Hepatocyte (in vitro differentiated cells): ENCODE measurements around the gene TLK2.
"Not testable (repeated sequence)": the region's sequence is repeated elsewhere in the genome, so short reads cannot be mapped to it uniquely, and the experiment has no call there.

ENCODE experiments used
- EZH2 ChIP-seq: fragments of 200-600 bp; sonication (generic); IDR thresholded peaks from 2 replicates; pipeline ENCODE4 v1.6.1; 2016; ENCODE audit warnings: antibody characterized with exemption, mild to moderate bottlenecking, borderline replicate concordance
- EZH2phosphoT487 ChIP-seq: fragments of 200-600 bp; sonication (generic); IDR thresholded peaks from one replicate; pipeline ENCODE4 v1.6.1; 2018; ENCODE audit warnings: antibody characterized with exemption, mild to moderate bottlenecking, low read depth, moderate library complexity; ENCODE audit not compliant: unreplicated experiment, severe bottlenecking
- TF ChIP-seq, protein P1 (sequence below): fragments of 200-600 bp; sonication (generic); IDR thresholded peaks from 2 replicates; pipeline ENCODE4 v1.5.1; 2016; ENCODE audit warnings: antibody characterized with exemption, mild to moderate bottlenecking; ENCODE audit not compliant: poor library complexity

GRCh38 chr17:62525317-62525716, 46.7 kb downstream of the TLK2 start:
- not testable (repeated sequence) for TF ChIP-seq EZH2, EZH2phosphoT487
- TF ChIP-seq, protein P1, sequence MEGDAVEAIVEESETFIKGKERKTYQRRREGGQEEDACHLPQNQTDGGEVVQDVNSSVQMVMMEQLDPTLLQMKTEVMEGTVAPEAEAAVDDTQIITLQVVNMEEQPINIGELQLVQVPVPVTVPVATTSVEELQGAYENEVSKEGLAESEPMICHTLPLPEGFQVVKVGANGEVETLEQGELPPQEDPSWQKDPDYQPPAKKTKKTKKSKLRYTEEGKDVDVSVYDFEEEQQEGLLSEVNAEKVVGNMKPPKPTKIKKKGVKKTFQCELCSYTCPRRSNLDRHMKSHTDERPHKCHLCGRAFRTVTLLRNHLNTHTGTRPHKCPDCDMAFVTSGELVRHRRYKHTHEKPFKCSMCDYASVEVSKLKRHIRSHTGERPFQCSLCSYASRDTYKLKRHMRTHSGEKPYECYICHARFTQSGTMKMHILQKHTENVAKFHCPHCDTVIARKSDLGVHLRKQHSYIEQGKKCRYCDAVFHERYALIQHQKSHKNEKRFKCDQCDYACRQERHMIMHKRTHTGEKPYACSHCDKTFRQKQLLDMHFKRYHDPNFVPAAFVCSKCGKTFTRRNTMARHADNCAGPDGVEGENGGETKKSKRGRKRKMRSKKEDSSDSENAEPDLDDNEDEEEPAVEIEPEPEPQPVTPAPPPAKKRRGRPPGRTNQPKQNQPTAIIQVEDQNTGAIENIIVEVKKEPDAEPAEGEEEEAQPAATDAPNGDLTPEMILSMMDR, result not testable (repeated sequence)
